AG09319 (cell line): Measurements from ENCODE around the gene ODAD2.

ENCODE experiments used
- DNase-seq: peaks from one replicate; pipeline ENCODE4 v3.0.0-alpha.2; 2010; ENCODE audit warnings: low read depth; ENCODE audit errors: extremely low read depth
- TF ChIP-seq, protein P1 (sequence below): IDR thresholded peaks from 2 replicates; pipeline ENCODE4 v1.5.1; 2011; ENCODE audit warnings: low read depth, mild to moderate bottlenecking, inconsistent platforms, low read length, moderate library complexity

Gene ODAD2

DNA sequence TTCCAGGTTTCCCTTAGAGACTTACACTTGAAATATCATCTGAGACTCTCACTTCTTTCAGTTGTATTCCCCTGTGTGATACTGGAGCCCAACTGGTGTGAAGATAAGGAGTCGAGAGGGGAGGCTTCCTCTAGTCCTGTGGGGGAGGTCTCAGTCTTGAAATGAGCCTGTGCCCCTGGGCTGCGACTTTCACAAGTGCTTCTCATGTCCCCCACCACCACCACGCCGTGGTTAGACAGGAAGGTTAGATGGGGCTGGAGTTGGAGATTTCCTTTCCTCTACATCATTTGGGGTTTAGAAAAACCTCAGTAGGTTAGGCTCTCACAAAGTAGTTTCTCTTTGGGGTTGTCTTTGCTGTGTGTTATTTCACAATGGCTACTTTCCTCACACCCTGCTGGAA, 227.6 kb downstream of the ODAD2 start:
- TF ChIP-seq, protein P1, sequence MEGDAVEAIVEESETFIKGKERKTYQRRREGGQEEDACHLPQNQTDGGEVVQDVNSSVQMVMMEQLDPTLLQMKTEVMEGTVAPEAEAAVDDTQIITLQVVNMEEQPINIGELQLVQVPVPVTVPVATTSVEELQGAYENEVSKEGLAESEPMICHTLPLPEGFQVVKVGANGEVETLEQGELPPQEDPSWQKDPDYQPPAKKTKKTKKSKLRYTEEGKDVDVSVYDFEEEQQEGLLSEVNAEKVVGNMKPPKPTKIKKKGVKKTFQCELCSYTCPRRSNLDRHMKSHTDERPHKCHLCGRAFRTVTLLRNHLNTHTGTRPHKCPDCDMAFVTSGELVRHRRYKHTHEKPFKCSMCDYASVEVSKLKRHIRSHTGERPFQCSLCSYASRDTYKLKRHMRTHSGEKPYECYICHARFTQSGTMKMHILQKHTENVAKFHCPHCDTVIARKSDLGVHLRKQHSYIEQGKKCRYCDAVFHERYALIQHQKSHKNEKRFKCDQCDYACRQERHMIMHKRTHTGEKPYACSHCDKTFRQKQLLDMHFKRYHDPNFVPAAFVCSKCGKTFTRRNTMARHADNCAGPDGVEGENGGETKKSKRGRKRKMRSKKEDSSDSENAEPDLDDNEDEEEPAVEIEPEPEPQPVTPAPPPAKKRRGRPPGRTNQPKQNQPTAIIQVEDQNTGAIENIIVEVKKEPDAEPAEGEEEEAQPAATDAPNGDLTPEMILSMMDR = no peak
- DNase-seq = no peak

DNA sequence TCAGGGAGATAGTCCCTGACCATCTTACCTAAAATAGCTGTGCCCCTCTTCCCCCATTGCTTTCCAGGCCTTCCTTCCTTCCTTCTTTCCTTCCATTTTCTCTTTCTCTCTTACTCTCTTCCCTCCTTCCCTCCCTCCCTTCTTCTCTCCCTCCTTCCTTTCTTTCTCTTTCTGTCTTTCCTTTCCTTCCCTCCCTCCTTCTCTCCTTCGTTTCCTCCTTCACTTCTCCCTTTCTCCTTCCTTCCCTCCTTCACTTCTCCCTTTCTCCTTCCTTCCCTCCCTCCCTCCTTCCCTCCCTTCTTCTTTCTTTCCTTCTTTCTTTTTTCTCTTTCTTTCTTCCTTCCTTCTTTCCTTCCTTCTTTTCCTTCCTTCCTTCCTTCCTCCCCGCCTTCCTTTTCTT, 228.7 kb downstream of the ODAD2 start:
- TF ChIP-seq, protein P1 = no peak
- DNase-seq = no peak
